BJ (cell line): ENCODE measurements around the gene CASP8AP2. TPM values are rescaled to one million over a fixed set of nuclear protein-coding genes. Genes with fewer than 3 reads are reported as not detected.

ENCODE experiments used
- CTCF ChIA-PET: fragments of 350-600 bp; formaldehyde crosslinking; extraction: SDS; loops from one replicate; lab custom pipeline; 2021; ENCODE audit warnings: antibody characterized with exemption, inconsistent platforms; lab: Yijun Ruan, JAX
- POLR2A ChIA-PET: fragments of 300-600 bp; sonication (Branson Sonifier 250); formaldehyde crosslinking; extraction: SDS; loops from one replicate; lab custom pipeline; 2021; ENCODE audit warnings: antibody characterized with exemption; lab: Charles Lee
- DNase-seq: peaks from one replicate; pipeline ENCODE4 v3.0.0-alpha.2; 2011; ENCODE audit warnings: low read depth
- H3K27me3 ChIP-seq: 2 replicates; pipeline ENCODE4 v1.6.0; 2011; ENCODE audit warnings: low read length; ENCODE audit not compliant: control insufficient read depth, insufficient read depth
- H3K36me3 ChIP-seq: 2 replicates; pipeline ENCODE4 v1.5.1; 2011; ENCODE audit warnings: low read length; ENCODE audit not compliant: control insufficient read depth, insufficient read depth
- H3K4me3 ChIP-seq: 2 replicates; pipeline ENCODE4 v1.5.1; 2011; ENCODE audit warnings: low read depth, mild to moderate bottlenecking, control low read depth, low read length
- polyA plus RNA-seq: library from polyadenylated mRNA; depleted of rRNA; stranded (reverse); fragments of >200 nt; gene quantifications from 2 replicates; pipeline ENCODE4 v1.2.3, GENCODE V29; 2011
- TF ChIP-seq, protein P1 (sequence below): IDR thresholded peaks from 2 replicates; pipeline ENCODE4 v1.5.1; 2011; ENCODE audit warnings: low read depth, mild to moderate bottlenecking, control low read depth, inconsistent platforms, low read length, moderate library complexity; ENCODE audit not compliant: insufficient read depth

Gene CASP8AP2
- polyA plus RNA-seq, 1 experiment: 2.7 TPM

DNA sequence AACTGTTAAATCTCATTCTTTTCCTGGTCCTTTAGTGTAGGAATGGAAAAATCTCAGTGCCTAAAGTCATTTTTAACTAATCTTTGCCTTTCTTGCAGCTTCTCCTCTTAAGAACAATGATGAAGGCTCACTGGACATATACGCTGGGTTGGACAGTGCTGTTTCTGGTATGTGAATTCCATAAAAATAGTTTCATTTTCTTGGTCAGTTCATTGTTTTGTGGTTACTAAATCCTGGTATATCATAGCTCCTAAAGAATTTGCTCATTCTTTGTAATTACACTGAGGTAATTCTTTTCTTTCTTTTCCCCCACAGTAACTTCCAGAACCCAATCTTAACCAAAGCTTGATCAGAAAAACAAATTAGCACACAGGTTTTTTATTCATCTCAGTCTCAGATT, 23.4 kb downstream of the CASP8AP2 start:
- Histone ChIP-seq H3K4me3 (no peak overlapping the region), H3K36me3 (peaks cover 7% of the 10 kb centered on the region), H3K27me3 (no peaks in the 10 kb centered on the region)
- POLR2A ChIA-PET: no interaction called here
- CTCF ChIA-PET: interaction anchor here (0.6 to 1.2 kb wide), 2 partner anchors 12 to 78 kb away, joined by 3 read pairs; no protein-coding TSS in a partner anchor
- no peak for DNase-seq
- TF ChIP-seq, protein P1, sequence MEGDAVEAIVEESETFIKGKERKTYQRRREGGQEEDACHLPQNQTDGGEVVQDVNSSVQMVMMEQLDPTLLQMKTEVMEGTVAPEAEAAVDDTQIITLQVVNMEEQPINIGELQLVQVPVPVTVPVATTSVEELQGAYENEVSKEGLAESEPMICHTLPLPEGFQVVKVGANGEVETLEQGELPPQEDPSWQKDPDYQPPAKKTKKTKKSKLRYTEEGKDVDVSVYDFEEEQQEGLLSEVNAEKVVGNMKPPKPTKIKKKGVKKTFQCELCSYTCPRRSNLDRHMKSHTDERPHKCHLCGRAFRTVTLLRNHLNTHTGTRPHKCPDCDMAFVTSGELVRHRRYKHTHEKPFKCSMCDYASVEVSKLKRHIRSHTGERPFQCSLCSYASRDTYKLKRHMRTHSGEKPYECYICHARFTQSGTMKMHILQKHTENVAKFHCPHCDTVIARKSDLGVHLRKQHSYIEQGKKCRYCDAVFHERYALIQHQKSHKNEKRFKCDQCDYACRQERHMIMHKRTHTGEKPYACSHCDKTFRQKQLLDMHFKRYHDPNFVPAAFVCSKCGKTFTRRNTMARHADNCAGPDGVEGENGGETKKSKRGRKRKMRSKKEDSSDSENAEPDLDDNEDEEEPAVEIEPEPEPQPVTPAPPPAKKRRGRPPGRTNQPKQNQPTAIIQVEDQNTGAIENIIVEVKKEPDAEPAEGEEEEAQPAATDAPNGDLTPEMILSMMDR: no peak

DNA sequence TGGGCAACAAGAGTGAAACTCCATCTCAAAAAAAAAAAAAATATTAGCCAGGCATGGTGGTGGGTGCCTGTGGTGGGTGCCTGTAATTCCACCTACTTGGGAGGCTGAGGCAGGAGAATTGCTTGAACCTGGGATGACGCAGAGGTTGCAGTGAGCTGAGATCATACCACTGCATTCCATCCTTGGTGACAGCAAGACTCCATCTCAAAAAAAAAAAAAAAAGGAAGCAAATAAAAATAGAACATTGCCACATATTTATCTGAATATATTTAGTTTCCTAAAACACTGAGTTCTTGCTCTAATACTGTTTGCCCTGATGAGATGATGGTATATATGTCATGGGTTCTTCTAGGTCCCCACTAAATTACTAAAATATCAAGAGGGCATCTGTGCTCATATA, 28.4 kb downstream of the CASP8AP2 start:
- Histone ChIP-seq H3K4me3 (no peak overlapping the region), H3K27me3 (no peaks in the 10 kb centered on the region), H3K36me3 (peaks cover 12% of the 10 kb centered on the region)
- TF ChIP-seq, protein P1: no peak
- CTCF ChIA-PET: no interaction called here
- POLR2A ChIA-PET: no interaction called here
- DNase-seq: no peak

DNA sequence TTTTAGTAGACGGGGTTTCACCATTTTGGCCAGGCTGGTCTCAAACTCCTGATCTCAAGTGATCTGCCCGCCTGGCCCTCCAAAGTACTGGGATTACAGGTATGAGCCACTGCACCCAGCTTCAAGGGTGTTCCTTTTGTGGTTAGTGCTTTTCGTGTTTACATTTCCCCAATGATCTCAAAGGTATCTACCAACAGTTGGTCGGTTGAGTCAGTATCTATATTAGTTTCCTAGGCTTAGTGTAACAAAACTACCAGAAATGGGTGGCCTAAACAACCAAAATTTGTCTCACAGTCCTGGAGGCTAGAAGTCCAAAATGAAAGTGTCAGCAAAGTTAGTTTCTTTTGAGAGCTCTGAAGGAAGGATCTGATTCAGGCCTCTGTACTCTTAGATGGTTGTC, 30.1 kb downstream of the CASP8AP2 start:
- Histone ChIP-seq H3K4me3 (no peak overlapping the region), H3K27me3 (no peaks in the 10 kb centered on the region), H3K36me3 (peaks cover 13% of the 10 kb centered on the region)
- no peak for DNase-seq
- ChIA-PET POLR2A (no interaction called here), CTCF (no interaction called here)
- TF ChIP-seq, protein P1: no peak

DNA sequence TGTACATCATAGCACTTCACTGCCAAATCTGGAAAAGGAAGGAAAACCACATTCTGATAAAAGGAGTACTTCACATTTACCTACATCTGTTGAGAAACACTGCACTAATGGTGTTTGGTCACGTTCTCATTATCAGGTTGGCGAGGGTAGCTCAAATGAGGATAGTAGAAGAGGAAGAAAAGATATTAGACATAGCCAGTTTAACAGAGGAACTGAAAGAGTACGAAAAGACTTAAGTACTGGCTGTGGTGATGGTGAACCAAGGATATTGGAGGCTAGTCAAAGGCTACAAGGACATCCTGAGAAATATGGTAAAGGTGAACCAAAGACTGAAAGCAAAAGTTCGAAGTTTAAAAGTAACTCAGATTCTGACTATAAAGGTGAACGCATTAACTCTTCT, 32.6 kb downstream of the CASP8AP2 start:
- Histone ChIP-seq H3K4me3 (no peak overlapping the region), H3K36me3 (peaks cover 9% of the 10 kb centered on the region), H3K27me3 (no peaks in the 10 kb centered on the region)
- TF ChIP-seq, protein P1: no peak
- POLR2A ChIA-PET: no interaction called here
- CTCF ChIA-PET: no interaction called here
- DNase-seq: no peak

DNA sequence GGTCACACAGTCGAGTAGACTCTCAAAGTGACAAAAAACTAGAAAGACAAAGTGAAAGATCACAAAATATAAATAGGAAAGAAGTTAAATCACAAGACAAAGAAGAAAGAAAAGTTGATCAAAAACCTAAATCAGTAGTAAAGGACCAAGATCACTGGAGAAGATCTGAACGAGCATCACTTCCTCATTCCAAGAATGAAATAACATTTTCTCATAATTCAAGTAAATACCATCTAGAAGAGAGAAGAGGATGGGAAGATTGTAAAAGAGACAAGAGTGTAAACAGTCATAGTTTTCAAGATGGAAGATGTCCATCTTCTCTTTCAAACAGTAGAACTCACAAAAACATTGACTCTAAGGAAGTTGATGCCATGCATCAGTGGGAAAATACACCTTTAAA, 33.0 kb downstream of the CASP8AP2 start:
- H3K4me3 ChIP-seq: no peak overlapping the region
- peaks cover 9% of the 10 kb centered on the region for H3K36me3 ChIP-seq
- CTCF ChIA-PET: no interaction called here

More for the DNA sequence above, 33.0 kb downstream of the CASP8AP2 start:
- no peak for DNase-seq
- H3K27me3 ChIP-seq: no peaks in the 10 kb centered on the region
- POLR2A ChIA-PET: no interaction called here
- TF ChIP-seq, protein P1: no peak
